Ishikawa (cell line): ENCODE results near the gene COL16A1.

Experiments
- CEBPB ChIP-seq: IDR thresholded peaks from 2 replicates; pipeline ENCODE4 v1.6.1; 2012
- CREB1 ChIP-seq: IDR thresholded peaks from 2 replicates; pipeline ENCODE4 v1.6.1; 2012; ENCODE audit warnings: low read depth
- EGR1 ChIP-seq: IDR thresholded peaks from 2 replicates; pipeline ENCODE4 v1.6.1; 2012
- EP300 ChIP-seq: IDR thresholded peaks from 2 replicates; pipeline ENCODE4 v1.6.1; 2012; ENCODE audit warnings: borderline replicate concordance
- FOXM1 ChIP-seq: IDR thresholded peaks from 2 replicates; pipeline ENCODE4 v1.6.1; 2012; ENCODE audit warnings: low read depth, borderline replicate concordance
- MAX ChIP-seq: IDR thresholded peaks from 2 replicates; pipeline ENCODE4 v1.6.1; 2012
- NFIC ChIP-seq: IDR thresholded peaks from 2 replicates; pipeline ENCODE4 v1.6.1; 2012
- RAD21 ChIP-seq: IDR thresholded peaks from 2 replicates; pipeline ENCODE4 v1.6.1; 2012; ENCODE audit warnings: low read depth
- TAF1 ChIP-seq: IDR thresholded peaks from 2 replicates; pipeline ENCODE4 v1.6.1; 2012; ENCODE audit warnings: low read depth, mild to moderate bottlenecking
- TCF12 ChIP-seq: IDR thresholded peaks from 2 replicates; pipeline ENCODE4 v1.6.1; 2012; ENCODE audit warnings: low read depth
- TEAD4 ChIP-seq: IDR thresholded peaks from 2 replicates; pipeline ENCODE4 v1.6.1; 2012
- YY1 ChIP-seq: IDR thresholded peaks from 2 replicates; pipeline ENCODE4 v1.6.1; 2012; ENCODE audit warnings: low read depth
- ZBTB7A ChIP-seq: IDR thresholded peaks from 2 replicates; pipeline ENCODE4 v1.6.1; 2012; ENCODE audit warnings: low read depth
- TF ChIP-seq, protein P1 (sequence below): IDR thresholded peaks from 2 replicates; pipeline ENCODE4 v1.6.1; 2012
- TF ChIP-seq, protein P2 (sequence below): IDR thresholded peaks from 2 replicates; pipeline ENCODE4 v1.6.1; 2012; ENCODE audit warnings: low read depth, mild to moderate bottlenecking

COL16A1 gene

DNA sequence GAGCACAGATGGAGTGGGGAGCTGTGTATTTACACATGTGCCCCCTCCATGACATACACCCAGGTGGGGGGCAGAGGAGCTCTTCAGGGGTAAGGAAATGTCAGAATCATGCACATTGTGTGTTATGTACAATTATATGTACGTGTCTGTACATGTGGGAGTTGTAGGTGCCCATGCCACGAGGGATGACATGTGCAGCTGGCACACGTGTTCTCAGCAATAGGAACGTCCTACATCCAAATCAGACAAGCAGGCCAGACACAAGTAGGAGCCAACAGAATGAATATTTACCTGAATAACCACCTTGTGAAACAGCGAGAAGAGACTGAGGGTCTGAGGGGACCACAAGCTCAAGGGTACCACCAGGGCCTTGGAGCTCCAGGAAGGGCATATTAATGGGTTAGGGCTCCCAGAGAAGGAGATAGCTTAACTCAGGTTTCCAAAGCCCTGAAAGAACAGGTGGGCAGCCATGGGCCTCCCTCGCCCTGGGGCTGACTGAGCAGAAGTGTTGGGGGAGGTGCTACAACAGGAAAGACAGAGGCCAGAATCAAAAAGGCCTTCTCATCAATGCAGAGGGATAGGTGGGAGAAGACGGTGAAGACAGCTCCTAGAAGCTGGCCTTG lies 3.2 kb downstream of the COL16A1 start:
- TF ChIP-seq, protein P1, sequence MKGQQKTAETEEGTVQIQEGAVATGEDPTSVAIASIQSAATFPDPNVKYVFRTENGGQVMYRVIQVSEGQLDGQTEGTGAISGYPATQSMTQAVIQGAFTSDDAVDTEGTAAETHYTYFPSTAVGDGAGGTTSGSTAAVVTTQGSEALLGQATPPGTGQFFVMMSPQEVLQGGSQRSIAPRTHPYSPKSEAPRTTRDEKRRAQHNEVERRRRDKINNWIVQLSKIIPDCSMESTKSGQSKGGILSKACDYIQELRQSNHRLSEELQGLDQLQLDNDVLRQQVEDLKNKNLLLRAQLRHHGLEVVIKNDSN, result no peak
- TF ChIP-seq NFIC (no peak), ZBTB7A (no peak), MAX (no peak), TCF12 (no peak), CEBPB (no peak), CREB1 (no peak), FOXM1 (no peak), RAD21 (no peak), EP300 (no peak), TAF1 (no peak), TEAD4 (no peak), YY1 (no peak), EGR1 (no peak)
- TF ChIP-seq, protein P2, sequence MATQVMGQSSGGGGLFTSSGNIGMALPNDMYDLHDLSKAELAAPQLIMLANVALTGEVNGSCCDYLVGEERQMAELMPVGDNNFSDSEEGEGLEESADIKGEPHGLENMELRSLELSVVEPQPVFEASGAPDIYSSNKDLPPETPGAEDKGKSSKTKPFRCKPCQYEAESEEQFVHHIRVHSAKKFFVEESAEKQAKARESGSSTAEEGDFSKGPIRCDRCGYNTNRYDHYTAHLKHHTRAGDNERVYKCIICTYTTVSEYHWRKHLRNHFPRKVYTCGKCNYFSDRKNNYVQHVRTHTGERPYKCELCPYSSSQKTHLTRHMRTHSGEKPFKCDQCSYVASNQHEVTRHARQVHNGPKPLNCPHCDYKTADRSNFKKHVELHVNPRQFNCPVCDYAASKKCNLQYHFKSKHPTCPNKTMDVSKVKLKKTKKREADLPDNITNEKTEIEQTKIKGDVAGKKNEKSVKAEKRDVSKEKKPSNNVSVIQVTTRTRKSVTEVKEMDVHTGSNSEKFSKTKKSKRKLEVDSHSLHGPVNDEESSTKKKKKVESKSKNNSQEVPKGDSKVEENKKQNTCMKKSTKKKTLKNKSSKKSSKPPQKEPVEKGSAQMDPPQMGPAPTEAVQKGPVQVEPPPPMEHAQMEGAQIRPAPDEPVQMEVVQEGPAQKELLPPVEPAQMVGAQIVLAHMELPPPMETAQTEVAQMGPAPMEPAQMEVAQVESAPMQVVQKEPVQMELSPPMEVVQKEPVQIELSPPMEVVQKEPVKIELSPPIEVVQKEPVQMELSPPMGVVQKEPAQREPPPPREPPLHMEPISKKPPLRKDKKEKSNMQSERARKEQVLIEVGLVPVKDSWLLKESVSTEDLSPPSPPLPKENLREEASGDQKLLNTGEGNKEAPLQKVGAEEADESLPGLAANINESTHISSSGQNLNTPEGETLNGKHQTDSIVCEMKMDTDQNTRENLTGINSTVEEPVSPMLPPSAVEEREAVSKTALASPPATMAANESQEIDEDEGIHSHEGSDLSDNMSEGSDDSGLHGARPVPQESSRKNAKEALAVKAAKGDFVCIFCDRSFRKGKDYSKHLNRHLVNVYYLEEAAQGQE, result no peak

DNA sequence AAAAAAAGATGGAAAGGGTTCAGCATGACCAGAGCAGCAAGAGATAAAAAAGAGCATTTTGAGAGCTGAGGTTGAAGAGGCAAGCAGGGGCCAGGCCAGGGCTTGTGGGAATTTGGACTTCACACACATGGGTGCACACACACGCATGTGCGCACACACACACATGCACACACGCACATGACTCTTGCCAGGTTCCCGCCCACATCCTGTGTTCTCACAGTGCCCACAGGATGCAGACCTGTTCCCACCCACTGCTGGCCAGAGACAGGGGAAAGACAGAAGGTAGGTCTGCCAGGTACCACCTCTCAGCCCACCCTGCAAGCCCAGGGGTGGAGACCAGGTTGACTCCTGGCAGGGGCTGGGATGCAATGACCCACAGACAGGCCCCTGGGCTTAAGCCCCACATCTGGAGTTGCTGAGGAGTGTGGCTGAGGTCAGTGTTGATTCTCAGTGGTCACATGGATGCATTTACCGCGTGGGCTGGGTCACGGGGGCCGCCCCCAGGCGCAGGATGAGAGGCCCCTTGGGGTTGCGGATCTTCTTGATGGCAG lies 4.4 kb downstream of the COL16A1 start:
- TF ChIP-seq TAF1 (no peak), EP300 (no peak), CREB1 (no peak)

GRCh38 chr1:31697369-31697984 lies 6.3 kb downstream of the COL16A1 start:
- no peak for TF ChIP-seq EP300
- TF ChIP-seq TCF12, result no peak
- no peak for TF ChIP-seq FOXM1
- TF ChIP-seq, protein P1, result no peak
- no peak for TF ChIP-seq CREB1
- TF ChIP-seq YY1, result no peak
- no peak for TF ChIP-seq NFIC
- TF ChIP-seq MAX, result no peak
- no peak for TF ChIP-seq RAD21
- TF ChIP-seq TAF1, result no peak
- no peak for TF ChIP-seq TEAD4
- TF ChIP-seq ZBTB7A, result no peak
- TF ChIP-seq, protein P2, result no peak
- TF ChIP-seq EGR1, result no peak
- no peak for TF ChIP-seq CEBPB

DNA sequence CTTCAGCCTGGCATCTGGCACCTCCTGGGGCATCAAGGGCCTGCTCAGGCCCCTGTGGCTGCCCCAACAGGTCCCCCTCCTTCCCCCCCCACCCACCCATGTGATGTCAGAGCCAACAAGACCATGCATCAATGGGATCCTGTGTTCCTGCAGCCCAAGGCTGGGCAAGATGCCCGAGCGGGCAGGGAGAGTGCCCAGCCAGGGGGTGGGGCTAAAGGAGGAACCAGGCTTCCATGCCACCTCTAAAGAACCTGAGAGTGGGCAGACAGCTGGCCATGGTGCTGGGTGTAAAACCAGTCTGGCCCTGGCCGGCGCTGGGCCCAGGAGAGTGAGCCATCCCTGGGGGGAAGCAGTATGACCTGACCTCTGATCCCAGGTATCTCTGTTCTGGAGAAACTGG lies 7.6 kb downstream of the COL16A1 start:
- TF ChIP-seq CREB1 (no peak), EP300 (no peak), TCF12 (no peak), YY1 (no peak), FOXM1 (no peak), NFIC (no peak), TAF1 (no peak), RAD21 (no peak), ZBTB7A (no peak), EGR1 (no peak), TEAD4 (no peak), MAX (no peak)
- TF ChIP-seq, protein P2, result no peak
